ENCODE data around the gene HOXD8.
A peak's percentile ranks its signal among the peaks of the same experiment; 100 is the strongest.

Gene HOXD8

DNA sequence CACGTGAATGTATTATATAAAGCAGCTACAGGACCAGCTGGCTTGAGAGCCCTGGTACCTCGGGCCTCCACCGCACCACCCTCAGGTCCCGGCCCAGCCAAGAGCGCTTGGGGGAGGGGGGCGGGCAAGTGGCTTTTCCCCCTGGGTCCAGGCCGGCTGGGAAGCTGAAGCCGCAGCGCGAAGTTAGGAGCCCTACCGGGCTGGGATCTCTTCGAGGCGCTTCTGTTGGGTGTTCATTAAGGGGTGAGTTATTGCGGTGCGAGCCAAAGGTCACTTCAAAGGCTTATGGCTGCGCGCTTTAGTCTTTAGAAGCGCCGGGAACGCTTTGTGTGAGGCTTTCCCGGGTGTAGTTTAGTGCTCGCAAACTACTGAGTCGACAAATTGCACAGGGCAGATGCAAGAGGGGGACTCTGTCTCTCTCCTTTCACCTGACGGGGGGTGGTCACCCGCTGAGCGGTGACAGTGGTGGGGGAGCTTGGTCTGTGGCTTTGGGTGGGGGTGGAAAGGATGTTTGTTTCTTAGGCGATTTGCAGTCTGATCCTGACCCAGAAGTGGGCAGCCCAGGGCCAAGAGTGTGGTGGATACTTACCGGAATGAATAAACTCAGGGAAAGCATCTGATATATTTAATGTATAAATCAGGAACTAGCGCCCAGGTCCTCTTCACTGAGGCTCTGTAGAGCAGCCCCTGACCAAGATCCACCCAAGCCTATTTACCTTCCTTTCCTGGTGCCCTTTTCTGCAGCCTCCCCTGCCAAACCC is 33.6 kb downstream of the HOXD8 start:
- no peaks in the 10 kb centered on the region for H3K9me3 ChIP-seq (ENCODE audit: control insufficient read depth, insufficient read depth, low read length)
- H3K4me1 ChIP-seq (ENCODE audit: insufficient read depth, low read length) = no peaks in the 10 kb centered on the region; the same call in 1 of the 2 replicates
- no peak overlapping the region for H3K9ac ChIP-seq (ENCODE audit: low read depth, low read length)
- no peaks in the 10 kb centered on the region for H3K36me3 ChIP-seq (ENCODE audit: insufficient read depth, low read length)

GRCh38 chr2:176163672-176164056 is 34.2 kb downstream of the HOXD8 start:
- no peaks in the 10 kb centered on the region for H3K36me3 ChIP-seq (ENCODE audit: insufficient read depth, low read length)
- no peak overlapping the region for H3K9ac ChIP-seq (ENCODE audit: low read depth, low read length)
- H3K4me1 ChIP-seq (ENCODE audit: insufficient read depth, low read length) = no peaks in the 10 kb centered on the region; the same call in 1 of the 2 replicates
- H3K9me3 ChIP-seq (ENCODE audit: control insufficient read depth, insufficient read depth, low read length) = no peaks in the 10 kb centered on the region

GRCh38 chr2:176164201-176164600 is 34.7 kb downstream of the HOXD8 start:
- H3K4me1 ChIP-seq (ENCODE audit: insufficient read depth, low read length) = no peaks in the 10 kb centered on the region; the same call in 1 of the 2 replicates

GRCh38 chr2:176164611-176165369 is 35.3 kb downstream of the HOXD8 start:
- Histone ChIP-seq H3K9me3 (ENCODE audit: control insufficient read depth, insufficient read depth, low read length) (no peaks in the 10 kb centered on the region), H3K9ac (ENCODE audit: low read depth, low read length) (no peak overlapping the region; the same call in 1 of the 2 replicates), H3K4me1 (ENCODE audit: insufficient read depth, low read length) (no peaks in the 10 kb centered on the region; the same call in 1 of the 2 replicates), H3K36me3 (ENCODE audit: insufficient read depth, low read length) (no peaks in the 10 kb centered on the region)

More at GRCh38 chr2:176164201-176164600, 34.7 kb downstream of the HOXD8 start:
- H3K9me3 ChIP-seq (ENCODE audit: control insufficient read depth, insufficient read depth, low read length) = no peaks in the 10 kb centered on the region
- H3K9ac ChIP-seq (ENCODE audit: low read depth, low read length) = no peak overlapping the region
- no peaks in the 10 kb centered on the region for H3K36me3 ChIP-seq (ENCODE audit: insufficient read depth, low read length)

GRCh38 chr2:176165370-176166050 is 36.0 kb downstream of the HOXD8 start:
- H3K36me3 ChIP-seq (ENCODE audit: insufficient read depth, low read length) = no peaks in the 10 kb centered on the region
- no peaks in the 10 kb centered on the region for H3K9me3 ChIP-seq (ENCODE audit: control insufficient read depth, insufficient read depth, low read length)
- H3K4me1 ChIP-seq (ENCODE audit: insufficient read depth, low read length) = no peaks in the 10 kb centered on the region
- H3K9ac ChIP-seq (ENCODE audit: low read depth, low read length) = no peak overlapping the region

DNA sequence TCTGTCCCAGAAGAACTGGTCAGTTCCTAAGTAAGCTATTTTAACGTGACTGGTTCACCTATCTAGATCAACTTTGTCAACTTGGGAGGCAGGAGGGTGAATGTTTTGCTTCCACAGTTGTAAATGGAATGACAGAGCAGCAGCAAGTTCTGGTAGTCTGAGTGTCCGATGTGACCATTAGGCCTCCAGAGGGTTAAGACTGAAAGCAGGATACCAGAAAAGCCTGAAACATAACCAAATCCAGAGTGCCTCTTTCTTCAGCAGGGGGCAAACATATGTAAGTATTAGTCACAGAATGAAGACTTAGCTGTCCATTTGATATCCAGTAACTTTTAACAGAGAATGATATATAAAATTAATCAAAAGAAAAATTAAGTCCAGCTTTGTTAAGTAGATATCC is 36.8 kb downstream of the HOXD8 start:
- no peaks in the 10 kb centered on the region for H3K36me3 ChIP-seq (ENCODE audit: insufficient read depth, low read length)

GRCh38 chr2:176167398-176167797 is 37.9 kb downstream of the HOXD8 start:
- no peaks in the 10 kb centered on the region for H3K9me3 ChIP-seq (ENCODE audit: control insufficient read depth, insufficient read depth, low read length)
- H3K36me3 ChIP-seq (ENCODE audit: insufficient read depth, low read length) = no peaks in the 10 kb centered on the region
- no peaks in the 10 kb centered on the region for H3K4me1 ChIP-seq (ENCODE audit: insufficient read depth, low read length)
- no peak overlapping the region for H3K9ac ChIP-seq (ENCODE audit: low read depth, low read length)

More for the DNA sequence above, 36.8 kb downstream of the HOXD8 start:
- H3K9me3 ChIP-seq (ENCODE audit: control insufficient read depth, insufficient read depth, low read length) = no peaks in the 10 kb centered on the region
- H3K4me1 ChIP-seq (ENCODE audit: insufficient read depth, low read length) = no peaks in the 10 kb centered on the region
- no peak overlapping the region for H3K9ac ChIP-seq (ENCODE audit: low read depth, low read length)

GRCh38 chr2:176169181-176169580 is 39.7 kb downstream of the HOXD8 start:
- H3K4me1 ChIP-seq (ENCODE audit: insufficient read depth, low read length) = no peaks in the 10 kb centered on the region
- H3K9me3 ChIP-seq (ENCODE audit: control insufficient read depth, insufficient read depth, low read length) = no peaks in the 10 kb centered on the region
- H3K36me3 ChIP-seq (ENCODE audit: insufficient read depth, low read length) = no peaks in the 10 kb centered on the region
- H3K9ac ChIP-seq (ENCODE audit: low read depth, low read length) = no peak overlapping the region

DNA sequence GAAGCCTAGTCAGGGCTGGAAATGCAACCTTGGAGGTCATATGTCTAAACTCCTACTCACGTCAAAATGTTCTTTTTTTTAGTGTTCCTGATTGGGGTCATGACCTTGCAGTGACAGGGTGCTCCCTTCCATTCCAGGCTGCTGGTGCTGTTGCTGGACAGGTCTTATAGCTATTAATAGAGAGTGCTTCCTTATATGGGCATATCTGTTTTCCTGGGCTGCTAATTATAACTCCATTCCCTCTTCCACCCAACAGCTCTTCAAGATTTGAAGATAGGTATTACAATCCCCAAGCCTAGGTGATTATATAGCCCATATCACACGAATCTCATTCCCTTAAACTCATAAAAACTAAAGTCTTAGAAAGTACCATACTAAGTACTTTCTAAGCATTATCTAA is 40.2 kb downstream of the HOXD8 start:
- H3K36me3 ChIP-seq (ENCODE audit: insufficient read depth, low read length) = no peaks in the 10 kb centered on the region
- H3K9me3 ChIP-seq (ENCODE audit: control insufficient read depth, insufficient read depth, low read length) = no peaks in the 10 kb centered on the region

DNA sequence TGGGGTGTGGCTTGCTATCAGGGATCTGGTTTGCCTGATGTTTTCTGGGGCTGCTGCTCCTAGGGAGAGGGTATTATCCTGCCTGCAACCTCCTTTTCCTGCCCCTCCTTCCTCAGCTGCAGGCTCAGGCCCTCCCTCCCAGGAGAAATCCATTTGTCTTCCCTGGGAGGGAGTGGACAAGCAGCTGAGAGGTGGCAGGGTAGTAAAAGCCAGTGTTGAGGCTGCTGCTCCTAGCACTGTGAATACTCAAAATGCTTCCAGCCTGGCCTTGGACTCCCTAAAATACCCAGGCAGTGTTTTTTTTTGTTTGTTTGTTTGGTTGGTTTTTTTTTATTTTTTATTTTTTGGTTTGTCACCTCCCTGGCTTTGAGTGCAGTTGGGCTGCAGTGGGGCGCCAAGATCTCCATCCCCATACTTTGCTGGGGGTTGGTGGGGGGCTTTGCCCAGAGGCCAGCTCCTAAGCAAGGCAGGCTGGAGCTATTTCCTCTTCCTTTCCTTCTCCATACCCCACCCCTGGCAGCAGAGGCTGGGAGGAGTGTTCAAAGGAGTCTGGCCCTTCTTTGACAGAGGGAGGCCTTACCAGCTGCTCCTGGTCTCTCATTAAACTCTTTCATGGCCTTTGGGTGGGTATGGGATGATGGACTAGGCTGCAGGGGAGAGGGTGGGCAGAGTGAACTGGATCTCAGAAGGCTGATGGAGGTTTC is 41.2 kb downstream of the HOXD8 start:
- Histone ChIP-seq H3K9me3 (ENCODE audit: control insufficient read depth, insufficient read depth, low read length) (no peaks in the 10 kb centered on the region), H3K9ac (ENCODE audit: low read depth, low read length) (no peak overlapping the region), H3K36me3 (ENCODE audit: insufficient read depth, low read length) (no peaks in the 10 kb centered on the region), H3K4me1 (ENCODE audit: insufficient read depth, low read length) (no peaks in the 10 kb centered on the region)

More for the DNA sequence above, 40.2 kb downstream of the HOXD8 start:
- Histone ChIP-seq H3K9ac (ENCODE audit: low read depth, low read length) (no peak overlapping the region), H3K4me1 (ENCODE audit: insufficient read depth, low read length) (no peaks in the 10 kb centered on the region)

GRCh38 chr2:176171351-176172006 is 42.0 kb downstream of the HOXD8 start:
- H3K9ac ChIP-seq (ENCODE audit: low read depth, low read length) = peak overlapping the region; percentile 39; the same call in 1 of the 2 replicates
- H3K36me3 ChIP-seq (ENCODE audit: insufficient read depth, low read length) = no peaks in the 10 kb centered on the region
- H3K9me3 ChIP-seq (ENCODE audit: control insufficient read depth, insufficient read depth, low read length) = no peaks in the 10 kb centered on the region
- H3K4me1 ChIP-seq (ENCODE audit: insufficient read depth, low read length) = no peaks in the 10 kb centered on the region

DNA sequence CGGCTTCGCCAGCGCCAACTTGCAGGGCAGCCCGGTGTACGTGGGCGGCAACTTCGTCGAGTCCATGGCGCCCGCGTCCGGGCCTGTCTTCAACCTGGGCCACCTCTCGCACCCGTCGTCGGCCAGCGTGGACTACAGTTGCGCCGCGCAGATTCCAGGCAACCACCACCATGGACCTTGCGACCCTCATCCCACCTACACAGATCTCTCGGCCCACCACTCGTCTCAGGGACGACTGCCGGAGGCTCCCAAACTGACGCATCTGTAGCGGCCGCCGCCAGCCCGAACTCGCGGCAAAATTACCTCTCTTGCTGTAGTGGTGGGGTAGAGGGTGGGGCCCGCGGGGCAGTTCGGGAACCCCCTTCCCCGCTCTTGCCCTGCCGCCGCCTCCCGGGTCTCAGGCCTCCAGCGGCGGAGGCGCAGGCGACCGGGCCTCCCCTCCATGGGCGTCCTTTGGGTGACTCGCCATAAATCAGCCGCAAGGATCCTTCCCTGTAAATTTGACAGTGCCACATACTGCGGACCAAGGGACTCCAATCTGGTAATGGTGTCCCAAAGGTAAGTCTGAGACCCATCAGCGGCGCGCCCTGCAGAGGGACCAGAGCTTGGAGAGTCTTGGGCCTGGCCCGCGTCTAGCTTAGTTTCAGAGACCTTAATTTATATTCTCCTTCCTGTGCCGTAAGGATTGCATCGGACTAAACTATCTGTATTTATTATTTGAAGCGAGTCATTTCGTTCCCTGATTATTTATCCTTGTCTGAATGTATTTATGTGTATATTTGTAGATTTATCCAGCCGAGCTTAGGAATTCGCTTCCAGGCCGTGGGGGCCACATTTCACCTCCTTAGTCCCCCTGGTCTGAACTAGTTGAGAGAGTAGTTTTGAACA is 42.7 kb downstream of the HOXD8 start:
- Histone ChIP-seq H3K9me3 (ENCODE audit: control insufficient read depth, insufficient read depth, low read length) (no peaks in the 10 kb centered on the region), H3K36me3 (ENCODE audit: insufficient read depth, low read length) (no peaks in the 10 kb centered on the region), H3K4me1 (ENCODE audit: insufficient read depth, low read length) (no peaks in the 10 kb centered on the region), H3K9ac (ENCODE audit: low read depth, low read length) (peak overlapping the region; percentile 39; the same call in 1 of the 2 replicates)
